ENCODE data around the gene DIP2A.

DNA sequence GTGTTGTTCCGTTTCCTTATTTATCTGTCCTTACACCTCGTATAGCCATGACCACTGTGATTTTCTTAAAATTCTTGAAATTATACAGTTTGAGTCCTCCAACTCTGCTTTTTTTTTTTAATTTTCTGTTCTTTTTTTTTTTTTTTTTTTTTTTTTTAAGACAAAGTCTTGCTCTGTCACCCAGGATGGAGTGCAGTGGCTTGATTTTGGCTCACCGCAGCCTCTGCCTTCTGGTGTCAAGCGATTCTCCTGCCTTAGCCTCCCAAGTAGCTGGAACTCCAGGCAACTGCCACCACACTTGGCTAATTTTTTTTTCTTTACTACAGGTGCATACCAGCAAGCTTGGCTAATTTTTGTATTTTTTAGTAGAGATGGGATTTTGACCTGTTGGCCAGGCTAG lies 48.9 kb downstream of the DIP2A start:
- TF ChIP-seq, protein P1, sequence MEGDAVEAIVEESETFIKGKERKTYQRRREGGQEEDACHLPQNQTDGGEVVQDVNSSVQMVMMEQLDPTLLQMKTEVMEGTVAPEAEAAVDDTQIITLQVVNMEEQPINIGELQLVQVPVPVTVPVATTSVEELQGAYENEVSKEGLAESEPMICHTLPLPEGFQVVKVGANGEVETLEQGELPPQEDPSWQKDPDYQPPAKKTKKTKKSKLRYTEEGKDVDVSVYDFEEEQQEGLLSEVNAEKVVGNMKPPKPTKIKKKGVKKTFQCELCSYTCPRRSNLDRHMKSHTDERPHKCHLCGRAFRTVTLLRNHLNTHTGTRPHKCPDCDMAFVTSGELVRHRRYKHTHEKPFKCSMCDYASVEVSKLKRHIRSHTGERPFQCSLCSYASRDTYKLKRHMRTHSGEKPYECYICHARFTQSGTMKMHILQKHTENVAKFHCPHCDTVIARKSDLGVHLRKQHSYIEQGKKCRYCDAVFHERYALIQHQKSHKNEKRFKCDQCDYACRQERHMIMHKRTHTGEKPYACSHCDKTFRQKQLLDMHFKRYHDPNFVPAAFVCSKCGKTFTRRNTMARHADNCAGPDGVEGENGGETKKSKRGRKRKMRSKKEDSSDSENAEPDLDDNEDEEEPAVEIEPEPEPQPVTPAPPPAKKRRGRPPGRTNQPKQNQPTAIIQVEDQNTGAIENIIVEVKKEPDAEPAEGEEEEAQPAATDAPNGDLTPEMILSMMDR (IDR thresholded peaks at IDR 0.05; ENCODE audit: borderline replicate concordance, extremely low read depth, low read length, poor library complexity, severe bottlenecking), result no peak
- no peak for TF ChIP-seq EZH2 (IDR thresholded peaks at IDR 0.05; ENCODE audit: borderline replicate concordance, low read depth, low read length, severe bottlenecking)

Data from DND-41 (cell line).